Tibial nerve (tissue), 4 donors: ENCODE measurements around the gene KIF25.

Experiments
- EP300 ChIP-seq, 2 donors: sonication (generic); formaldehyde crosslinking; IDR thresholded peaks; one replicate each; pipeline ENCODE4 v1.6.1; 2017; ENCODE audit warnings: antibody characterized with exemption in 2 of 2, mild to moderate bottlenecking in 1 of 2
- POLR2A ChIP-seq, 2 donors: fragments of 450-650 bp; IDR thresholded peaks; one replicate each; pipeline ENCODE4 v1.6.1; 2017; ENCODE audit warnings: antibody characterized with exemption in 2 of 2, mild to moderate bottlenecking in 2 of 2, moderate library complexity in 2 of 2
- TF ChIP-seq, protein P1 (sequence below), 5 experiments: fragments of 200-600 bp in 3 of 5; fragments of 450-650 bp in 2 of 5; sonication (generic) in 3 of 5; IDR thresholded peaks; one replicate each; pipeline ENCODE4 v1.5.1; 2016 to 2019; ENCODE audit warnings: antibody characterized with exemption in 5 of 5, mild to moderate bottlenecking in 3 of 5, moderate library complexity in 2 of 5

DNA sequence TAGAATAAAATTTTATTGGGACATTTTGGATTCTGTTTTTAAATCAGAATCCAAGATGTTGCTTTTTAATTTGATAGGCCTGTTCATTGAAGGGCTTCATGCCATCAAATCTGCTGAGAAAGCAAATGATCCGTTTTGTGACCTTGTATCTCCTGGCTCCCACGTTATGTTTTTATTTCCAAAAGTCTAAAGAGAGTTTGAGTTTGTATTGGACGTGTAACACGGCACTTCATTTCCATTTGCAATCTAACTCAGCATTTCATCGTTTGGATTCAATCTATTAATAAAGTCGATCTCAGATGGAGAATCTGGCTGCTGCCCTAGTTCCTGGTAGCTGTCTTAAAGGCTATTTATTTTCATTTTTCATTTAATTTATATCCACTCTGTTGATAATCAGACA, 17.0 kb downstream of the KIF25 start:
- TF ChIP-seq, protein P1, sequence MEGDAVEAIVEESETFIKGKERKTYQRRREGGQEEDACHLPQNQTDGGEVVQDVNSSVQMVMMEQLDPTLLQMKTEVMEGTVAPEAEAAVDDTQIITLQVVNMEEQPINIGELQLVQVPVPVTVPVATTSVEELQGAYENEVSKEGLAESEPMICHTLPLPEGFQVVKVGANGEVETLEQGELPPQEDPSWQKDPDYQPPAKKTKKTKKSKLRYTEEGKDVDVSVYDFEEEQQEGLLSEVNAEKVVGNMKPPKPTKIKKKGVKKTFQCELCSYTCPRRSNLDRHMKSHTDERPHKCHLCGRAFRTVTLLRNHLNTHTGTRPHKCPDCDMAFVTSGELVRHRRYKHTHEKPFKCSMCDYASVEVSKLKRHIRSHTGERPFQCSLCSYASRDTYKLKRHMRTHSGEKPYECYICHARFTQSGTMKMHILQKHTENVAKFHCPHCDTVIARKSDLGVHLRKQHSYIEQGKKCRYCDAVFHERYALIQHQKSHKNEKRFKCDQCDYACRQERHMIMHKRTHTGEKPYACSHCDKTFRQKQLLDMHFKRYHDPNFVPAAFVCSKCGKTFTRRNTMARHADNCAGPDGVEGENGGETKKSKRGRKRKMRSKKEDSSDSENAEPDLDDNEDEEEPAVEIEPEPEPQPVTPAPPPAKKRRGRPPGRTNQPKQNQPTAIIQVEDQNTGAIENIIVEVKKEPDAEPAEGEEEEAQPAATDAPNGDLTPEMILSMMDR (IDR thresholded peaks at IDR 0.05) = no peak
- TF ChIP-seq POLR2A (IDR thresholded peaks at IDR 0.05) (no peak), EP300 (IDR thresholded peaks at IDR 0.05) (no peak)
